Left cardiac atrium (tissue), 4 donors: ENCODE measurements around the gene ZC3H14. TPM values are rescaled to one million over a fixed set of nuclear protein-coding genes. Genes with fewer than 3 reads are reported as not detected.
A peak's percentile ranks its signal among the peaks of the same experiment; 100 is the strongest.
"Not testable (repeated sequence)": the region's sequence is repeated elsewhere in the genome, so short reads cannot be mapped to it uniquely, and the experiment has no call there.

ENCODE experiments used
- ATAC-seq, 2 donors: fragments of 200-7000 bp; cut with Tn5 transposase; one replicate each; pipeline ENCODE4 v1.9.1; 2020; ENCODE audit warnings: mild to moderate bottlenecking in 2 of 2, moderate library complexity in 2 of 2
- DNase-seq: peaks from one replicate; pipeline ENCODE4 v3.0.0-alpha.2; 2020
- intact Hi-C, 2 donors: fragments of 100-400 bp; cut with DNase I; formaldehyde crosslinking; loops; one replicate each; pipeline versions ENCODE4 v1.14.1 to v1.15.1; 2022 to 2023
- long read RNA-seq: library from polyadenylated mRNA; unstranded; transcript quantifications from one replicate; pipeline ENCODE4 v2.0.0, GENCODE V29; 2021
- total RNA-seq, 2 donors: library from RNA; stranded (reverse); fragmentation: NEBNext Ultra II Directional; extraction: Animal tissue kit (Norgen Biotek cat#: 25700); gene quantifications; one replicate each; pipeline ENCODE4 v1.2.1, GENCODE V29; 2021
- donor health status: DM: no; HTN: yes; CAD: no.
- donor health status: DM: no; HTN: yes; CAD: no; lungs with severe emphysema.
- donor health status: DM: yes; HTN: yes; CAD: no.
- donor health status: Dilated cardiomyopathy.

Gene ZC3H14, protein sequence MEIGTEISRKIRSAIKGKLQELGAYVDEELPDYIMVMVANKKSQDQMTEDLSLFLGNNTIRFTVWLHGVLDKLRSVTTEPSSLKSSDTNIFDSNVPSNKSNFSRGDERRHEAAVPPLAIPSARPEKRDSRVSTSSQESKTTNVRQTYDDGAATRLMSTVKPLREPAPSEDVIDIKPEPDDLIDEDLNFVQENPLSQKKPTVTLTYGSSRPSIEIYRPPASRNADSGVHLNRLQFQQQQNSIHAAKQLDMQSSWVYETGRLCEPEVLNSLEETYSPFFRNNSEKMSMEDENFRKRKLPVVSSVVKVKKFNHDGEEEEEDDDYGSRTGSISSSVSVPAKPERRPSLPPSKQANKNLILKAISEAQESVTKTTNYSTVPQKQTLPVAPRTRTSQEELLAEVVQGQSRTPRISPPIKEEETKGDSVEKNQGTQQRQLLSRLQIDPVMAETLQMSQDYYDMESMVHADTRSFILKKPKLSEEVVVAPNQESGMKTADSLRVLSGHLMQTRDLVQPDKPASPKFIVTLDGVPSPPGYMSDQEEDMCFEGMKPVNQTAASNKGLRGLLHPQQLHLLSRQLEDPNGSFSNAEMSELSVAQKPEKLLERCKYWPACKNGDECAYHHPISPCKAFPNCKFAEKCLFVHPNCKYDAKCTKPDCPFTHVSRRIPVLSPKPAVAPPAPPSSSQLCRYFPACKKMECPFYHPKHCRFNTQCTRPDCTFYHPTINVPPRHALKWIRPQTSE
- 10 to 100 TPM; 38.0 to 41.4 TPM for total RNA-seq
- long read RNA-seq, full-length matches to known transcripts: 30 of 87 reads
- long read RNA-seq, partial matches to known transcripts: 8 of 87 reads
- long read RNA-seq, other reads (novel, unspliced or antisense): 49 of 87 reads

DNA sequence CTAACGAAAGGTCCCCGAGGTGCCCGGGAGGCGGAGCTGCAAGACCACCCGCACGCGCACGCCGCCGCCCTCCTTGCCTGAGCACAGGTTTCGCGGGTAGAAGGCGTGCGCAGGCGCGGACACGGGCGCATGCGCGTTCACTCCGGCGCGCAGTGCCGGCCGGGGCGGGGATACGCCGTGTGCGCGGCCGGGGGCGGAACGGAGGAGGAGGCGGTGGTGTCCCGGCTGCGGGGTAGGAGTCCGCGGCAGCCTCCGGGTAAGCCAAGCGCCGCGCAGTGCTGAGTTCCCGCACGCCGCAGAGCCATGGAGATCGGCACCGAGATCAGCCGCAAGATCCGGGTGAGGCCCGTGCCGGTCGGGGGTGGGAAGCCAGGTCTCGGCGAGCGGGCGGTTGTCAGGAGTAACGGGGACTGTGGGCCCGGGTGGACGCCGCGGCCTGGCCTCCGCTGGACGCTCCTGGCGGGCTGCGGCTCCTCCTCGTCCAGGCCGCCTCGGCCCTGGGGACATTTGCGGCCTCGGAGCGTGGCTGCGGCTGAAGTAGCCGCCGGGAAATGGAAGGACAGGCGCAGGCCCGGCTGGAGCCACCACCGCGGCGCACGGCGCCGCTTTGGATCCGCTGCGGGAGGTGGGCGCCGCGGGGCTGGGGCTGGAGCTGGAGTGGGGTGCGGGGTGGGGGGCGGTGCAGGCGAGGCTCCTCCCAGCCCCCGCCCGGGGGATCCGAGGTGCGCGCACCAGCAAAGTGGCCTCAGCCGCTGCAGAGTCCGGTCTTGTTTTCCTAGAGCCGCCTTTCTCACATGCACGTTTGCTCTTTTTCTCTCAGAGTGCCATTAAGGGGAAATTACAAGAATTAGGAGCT is at the start of gene ZC3H14:
Gene ZC3H14, plus strand, starts transcription at position 207 of the 856 bp plus-strand sequence. Its CDS starts 97 bp downstream, at position 304.
- peak; percentile 88 for DNase-seq
- intact Hi-C loops: loop anchor here in 1 of 2 donors (5.0 to 10.0 kb wide), 3 partner anchors 176 to 548 kb away; partner anchors contain the start of gene SPATA7
- peak; percentile 98 to 99 for ATAC-seq

DNA sequence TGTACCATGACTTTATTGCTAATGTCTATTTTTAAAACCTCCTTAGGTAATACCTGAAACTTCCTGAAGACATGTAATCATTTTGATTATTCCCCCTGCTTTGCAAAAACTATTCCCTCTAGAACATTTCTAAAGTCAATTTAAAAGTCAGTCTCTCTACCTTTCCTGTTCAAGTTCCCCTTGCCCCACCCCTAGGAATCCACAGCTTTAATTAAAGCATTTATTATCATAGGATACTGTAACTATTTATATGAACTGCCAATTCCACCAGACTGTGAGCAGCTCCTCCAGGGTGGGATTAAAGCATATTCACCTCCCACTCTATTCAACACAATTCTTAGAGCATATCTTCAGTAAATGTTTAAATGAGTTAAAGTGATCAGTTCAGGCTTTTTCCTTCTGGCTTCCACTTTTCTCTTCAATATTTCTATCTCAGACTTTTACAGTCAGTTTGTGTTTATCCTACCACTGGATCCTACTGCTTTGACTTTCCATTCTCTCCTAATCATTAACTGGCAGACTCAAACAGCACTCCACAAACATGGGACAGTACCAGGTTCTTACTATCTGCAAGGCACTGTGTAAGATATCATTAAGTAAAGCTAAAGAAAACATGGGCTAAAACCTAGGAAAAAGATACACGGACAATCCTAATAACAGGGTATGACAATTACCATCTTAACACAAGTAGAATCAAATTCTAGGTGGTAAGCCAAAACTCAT is 47.2 kb upstream of the ZC3H14 start:
- no peak for DNase-seq
- intact Hi-C loops: no loop called here
- no peak for ATAC-seq

DNA sequence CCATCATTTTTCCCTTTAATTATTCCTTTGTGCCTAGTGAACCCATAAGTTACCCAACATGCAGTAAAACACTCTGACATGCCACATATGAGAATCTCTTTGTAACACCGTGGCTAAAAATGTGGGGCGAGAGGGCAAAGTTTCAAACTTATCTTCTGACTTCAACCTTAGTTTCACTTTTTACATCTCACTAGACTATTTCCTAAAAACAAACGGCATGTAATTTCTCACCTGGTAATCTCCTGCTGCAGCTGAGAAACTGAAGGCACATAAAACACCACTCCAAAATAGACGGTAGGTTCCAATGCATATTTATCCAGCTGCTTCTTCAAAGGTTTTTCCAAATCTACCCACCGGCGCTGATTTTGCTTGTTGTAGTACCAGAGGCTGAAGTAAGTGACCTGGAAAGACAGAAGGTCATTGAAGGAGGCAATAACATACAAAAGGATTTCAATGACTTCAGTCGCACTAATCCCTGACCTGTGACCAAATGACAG is 45.9 kb upstream of the ZC3H14 start:
- intact Hi-C loops: no loop called here
- no peak for ATAC-seq
- DNase-seq: no peak

DNA sequence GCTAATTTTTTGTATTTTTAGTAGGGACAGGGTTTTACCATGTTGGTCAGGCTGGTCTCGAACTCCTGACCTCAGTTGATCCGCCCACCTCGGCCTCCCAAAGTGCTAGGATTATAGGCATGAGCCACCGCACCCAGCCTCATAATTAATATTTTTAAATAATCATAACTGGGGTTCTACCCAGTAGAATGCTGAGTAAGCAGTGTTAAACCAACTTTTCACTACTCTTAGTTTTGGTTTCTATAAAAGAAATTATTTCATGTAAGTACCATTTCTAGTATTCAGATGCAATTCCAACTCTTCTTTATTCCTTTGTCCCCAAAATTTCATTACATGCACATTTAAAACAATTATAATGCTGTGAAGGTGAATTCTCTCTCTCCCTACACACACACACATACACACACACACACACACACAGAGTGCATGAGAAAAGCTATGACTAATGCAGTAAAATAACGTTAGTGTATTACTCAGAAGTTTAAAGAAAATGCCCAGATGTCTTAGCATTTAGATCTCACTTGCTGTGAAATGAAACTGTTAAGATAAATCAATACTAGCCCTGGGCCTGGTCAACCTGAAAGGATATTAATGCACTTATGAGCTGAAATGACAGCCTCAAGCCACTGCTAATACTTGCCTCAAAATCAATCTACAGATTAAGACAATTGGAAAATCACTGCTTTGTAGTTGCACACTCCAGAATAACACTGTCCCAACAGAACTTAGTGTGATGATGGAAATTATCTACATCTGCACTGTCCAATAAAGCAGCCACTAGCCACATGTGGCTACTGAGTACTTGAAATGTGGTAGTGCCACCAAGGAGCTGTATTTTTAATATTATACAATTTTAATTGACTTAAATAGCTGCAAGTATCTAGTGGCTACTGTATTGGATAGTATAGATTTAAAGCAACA is 44.0 kb upstream of the ZC3H14 start:
- ATAC-seq: no peak
- DNase-seq: no peak
- intact Hi-C loops: no loop called here

DNA sequence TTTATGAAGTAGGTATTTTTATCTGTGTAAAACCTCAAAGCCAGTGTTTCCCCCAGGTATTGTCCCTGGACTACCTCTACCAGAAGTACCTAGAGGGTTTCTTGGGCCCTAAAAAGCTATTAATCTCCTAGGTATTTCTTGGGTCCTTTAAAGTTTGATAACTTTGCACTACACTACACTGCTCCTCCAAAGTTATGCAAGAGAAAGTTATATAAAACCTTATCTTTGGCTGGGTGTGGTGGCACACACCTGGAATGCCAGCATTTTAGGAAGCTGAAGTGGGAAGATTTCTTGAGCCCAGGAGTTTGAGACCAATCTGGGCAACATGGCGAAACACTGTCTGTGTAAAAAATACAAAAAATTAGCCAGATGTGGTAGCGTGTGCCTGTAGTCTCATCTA is 42.9 kb upstream of the ZC3H14 start:
- ATAC-seq: no peak
- no peak for DNase-seq
- intact Hi-C loops: no loop called here

DNA sequence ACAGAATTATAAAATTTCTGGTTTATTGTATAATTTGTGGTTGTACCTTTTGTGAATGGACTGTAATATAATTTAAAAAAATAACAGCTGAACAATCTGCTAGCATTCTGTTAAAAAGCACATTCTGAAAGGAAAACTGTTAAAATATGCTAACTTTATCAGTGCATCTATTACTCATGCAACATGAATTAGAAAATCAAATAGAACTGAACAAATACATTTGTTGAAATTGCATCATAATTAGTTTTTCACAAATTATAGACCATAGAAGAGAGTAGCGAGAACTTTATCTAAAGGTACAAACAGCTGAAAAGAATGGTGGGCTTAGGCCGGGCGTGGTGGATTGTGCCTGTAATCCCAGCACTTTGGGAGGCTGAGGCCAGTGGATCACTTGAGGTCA is 41.0 kb upstream of the ZC3H14 start:
- ATAC-seq: no peak

DNA sequence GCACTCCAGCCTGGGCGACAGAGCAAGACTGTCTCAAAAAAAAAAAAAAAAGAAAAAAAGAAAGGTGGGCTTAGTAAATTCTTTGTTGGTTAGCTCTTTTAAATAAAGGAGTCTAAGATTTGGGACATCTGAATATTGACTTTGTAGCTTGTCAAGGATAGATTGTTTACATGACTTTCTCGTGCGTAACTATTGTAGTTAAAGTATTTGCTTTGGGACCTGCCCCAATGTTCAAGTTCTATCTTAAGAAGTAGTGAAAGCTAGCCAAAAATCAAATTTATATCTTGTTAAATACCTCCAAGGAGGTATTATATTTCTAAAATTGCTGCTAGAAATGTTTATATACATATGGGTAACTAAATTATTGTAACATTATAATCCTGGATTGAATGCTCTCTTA is 40.4 kb upstream of the ZC3H14 start:
- DNase-seq: no peak
- no peak for ATAC-seq
- intact Hi-C loops: no loop called here

More for the DNA sequence above, 41.0 kb upstream of the ZC3H14 start:
- DNase-seq: no peak
- intact Hi-C loops: no loop called here

DNA sequence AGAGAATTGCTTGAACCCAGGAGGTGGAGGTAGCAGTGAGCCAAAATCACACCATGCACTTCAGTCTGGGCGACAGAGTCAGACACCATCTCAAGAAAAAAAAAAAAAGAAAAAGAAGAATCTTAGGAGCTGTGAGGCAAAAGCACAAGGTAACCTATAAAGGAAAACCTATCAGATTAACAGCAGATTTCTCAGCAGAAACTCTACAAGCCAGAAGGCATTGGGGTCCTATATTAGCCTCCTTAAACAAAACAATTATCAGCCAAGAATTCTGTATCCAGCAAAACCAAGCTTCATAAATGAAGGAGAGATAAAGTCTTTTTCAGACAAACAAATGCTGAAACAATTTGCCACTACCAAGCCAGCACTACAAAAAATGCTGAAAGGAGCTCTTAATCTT is 32.9 kb upstream of the ZC3H14 start:
- intact Hi-C loops, ATAC-seq, DNase-seq: not testable (repeated sequence)

DNA sequence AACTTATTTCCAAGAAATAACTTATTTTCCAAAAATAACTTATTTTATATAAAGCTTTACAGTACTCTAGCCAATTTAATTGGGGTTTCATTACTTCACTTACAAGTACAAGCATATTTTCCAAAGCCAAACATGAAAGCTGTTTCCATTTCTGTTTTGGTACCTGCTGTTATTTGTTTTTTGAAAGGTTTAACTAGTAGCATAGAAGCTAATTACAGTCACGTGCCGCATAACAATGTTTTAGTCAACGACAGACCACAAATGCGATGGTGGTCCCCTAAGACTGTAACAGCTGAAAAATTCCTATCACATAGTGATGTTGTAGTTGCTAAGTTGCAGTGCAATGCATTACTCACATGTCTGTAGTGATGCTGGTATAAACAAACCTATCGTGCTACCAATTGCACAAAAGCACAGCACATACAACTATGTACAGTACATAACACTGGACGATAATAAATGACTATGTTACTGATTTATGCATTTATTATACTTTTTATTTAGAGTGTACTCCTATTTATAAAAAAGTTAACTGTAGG is 29.7 kb upstream of the ZC3H14 start:
- ATAC-seq (no peak), DNase-seq (no peak)
- intact Hi-C loops: no loop called here

DNA sequence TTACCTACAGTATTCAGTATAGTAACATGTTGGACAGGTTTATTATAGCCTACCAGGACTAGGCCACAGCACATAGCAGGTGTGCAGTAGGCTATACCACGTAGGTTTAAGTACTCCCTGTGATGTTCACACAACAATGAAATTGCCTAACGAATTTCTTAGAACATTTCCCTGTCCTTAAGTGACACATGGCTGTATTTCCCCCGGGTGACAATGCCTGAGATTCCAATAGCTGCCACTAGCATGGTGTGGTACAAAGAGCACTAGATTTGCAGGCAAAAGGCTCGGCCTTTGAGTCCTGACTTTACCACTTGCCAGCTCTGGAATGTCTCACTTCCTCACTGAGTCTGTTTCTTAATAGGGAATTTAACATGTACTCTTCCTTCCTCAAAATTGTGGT is 27.7 kb upstream of the ZC3H14 start:
- DNase-seq (no peak), ATAC-seq (peak; percentile 82 to 96)
- intact Hi-C loops: no loop called here

DNA sequence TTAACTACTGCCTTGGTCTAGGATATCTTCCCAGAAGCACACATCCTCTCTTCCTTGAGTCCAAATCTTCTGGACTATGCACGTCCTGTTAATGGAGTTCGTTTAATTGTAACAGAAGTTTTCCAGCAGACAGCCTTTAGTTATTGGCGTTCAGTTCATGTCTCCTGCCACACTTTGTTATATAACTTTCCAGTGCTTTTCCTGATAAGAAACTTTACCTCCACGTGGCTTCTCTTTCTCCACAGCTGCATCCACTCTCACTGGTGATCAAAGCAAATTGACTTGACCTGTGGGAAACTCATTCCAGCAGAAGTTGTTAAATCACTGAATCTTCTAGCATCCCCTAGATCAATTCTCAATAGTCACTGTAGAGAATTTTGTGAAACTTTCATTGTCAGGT is 27.0 kb upstream of the ZC3H14 start:
- no peak for ATAC-seq
- intact Hi-C loops: no loop called here
- no peak for DNase-seq

DNA sequence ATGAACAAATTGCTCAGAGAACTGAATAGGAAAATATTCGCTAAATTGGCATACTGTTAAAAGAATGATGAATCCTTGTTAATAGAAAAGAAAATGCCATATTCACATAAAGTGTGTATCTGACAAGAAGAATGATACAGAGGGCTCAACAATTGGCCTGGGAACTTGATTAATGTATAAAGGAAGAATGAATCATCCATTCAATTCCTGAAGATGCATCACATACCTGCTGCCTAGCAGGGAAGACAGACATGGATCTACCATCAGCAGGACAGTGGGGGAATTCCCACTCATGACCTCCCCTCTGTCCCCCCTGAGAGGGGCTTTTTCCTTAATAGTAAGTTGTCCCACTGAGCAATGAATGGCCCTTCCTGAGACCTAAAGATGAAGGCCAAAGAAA is 21.5 kb upstream of the ZC3H14 start:
- DNase-seq: no peak
- no peak for ATAC-seq
- intact Hi-C loops: no loop called here

DNA sequence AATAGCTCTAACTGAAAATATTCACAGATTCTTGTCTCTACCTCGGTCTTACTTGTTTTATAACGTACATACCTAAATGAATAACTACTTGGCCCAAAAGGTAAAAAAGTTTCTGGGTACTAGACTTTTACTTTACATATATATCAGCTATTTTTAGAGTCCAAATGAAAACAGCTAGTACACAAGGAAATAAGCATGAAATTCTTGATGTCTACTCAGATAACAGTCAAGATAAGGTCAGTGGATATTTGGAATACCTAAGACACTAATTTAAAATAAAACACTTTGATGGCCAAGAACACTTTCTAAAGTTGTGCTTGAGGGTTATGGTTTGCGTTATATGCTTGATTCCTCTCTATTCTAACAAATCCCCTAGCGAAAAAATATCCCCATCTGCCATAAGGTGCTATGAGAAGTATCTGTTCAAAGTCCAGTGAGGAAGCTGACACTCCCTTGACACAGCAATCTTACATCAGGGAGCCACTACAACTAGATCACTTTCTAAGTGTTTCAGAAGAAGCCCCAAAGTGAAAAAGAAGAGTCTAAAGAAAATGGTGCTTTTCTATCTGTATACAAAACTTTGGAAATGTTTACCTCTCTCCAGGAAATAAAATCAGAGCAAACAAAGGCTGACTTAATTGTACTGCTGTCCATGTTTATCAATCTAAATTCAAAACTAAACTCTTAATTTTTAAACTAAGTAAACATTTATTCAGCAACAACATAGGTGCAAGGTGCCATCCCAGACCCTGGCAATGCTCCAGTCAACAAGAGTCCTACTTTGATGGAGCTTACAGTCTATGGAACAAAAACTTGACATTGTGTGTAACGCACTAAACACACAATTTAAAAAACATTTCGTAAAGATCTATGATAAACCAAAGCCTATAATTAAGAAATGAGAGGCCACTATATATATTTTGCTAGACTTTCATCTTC is 19.7 kb upstream of the ZC3H14 start:
- intact Hi-C loops: no loop called here
- DNase-seq (no peak), ATAC-seq (no peak)

DNA sequence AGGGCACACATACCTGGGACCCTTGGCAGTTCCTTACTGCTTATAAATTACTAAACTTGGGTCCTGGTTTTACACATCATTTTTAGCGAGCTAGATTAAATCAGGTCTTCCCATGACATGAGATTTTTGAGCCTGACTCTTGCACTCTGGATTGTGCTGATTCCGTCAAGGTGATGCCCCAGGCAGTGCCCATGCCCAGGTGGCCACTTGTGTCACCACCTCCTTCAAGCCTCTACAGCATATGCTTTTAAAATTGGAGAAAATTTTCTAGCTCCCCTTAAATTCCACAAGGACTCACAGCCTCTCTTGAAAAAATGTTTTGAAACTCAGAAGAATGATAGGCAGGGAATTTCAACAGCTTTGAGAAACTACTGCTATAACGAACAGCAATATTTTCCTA is 17.6 kb upstream of the ZC3H14 start:
- intact Hi-C loops: no loop called here
- no peak for ATAC-seq

DNA sequence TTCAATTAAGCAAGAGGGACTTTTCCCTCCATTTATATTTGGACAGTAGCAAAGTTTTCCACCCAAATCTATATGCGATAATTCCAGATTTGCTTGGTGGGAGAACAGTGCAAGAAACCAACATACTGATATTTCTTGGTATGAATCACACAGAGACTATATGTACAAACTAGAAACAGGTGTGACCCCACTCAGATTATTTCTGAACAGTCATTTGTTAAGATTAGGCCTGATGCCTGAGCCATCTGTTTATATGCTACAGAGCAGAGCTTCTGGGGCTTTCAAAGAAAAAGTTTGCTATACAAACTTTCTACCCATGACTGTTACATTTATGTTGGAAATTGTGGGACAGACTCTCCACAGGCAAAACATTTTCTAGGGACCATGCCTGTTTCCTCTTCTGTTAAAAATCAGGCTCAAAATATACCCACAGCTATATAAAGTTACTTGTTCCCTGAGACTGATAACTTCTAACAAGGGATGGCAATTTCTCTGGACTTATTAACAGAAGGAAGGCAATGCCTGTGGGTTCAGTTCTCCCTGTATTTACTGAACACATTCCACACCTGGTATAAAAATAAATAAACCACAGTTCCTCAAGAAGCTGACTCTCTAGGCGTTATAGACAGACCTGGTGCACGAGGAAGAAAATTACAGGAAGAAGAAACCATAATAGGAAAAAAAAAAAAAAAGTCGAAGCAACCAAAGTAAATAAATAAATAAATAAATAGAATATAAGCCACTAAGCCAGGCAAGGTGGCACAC is 16.0 kb upstream of the ZC3H14 start:
- DNase-seq (no peak), ATAC-seq (no peak)
- intact Hi-C loops: no loop called here

More for the DNA sequence above, 17.6 kb upstream of the ZC3H14 start:
- DNase-seq: no peak
